Measurements from ENCODE around the gene CLDN24. TPM values are rescaled to one million over a fixed set of nuclear protein-coding genes. Genes with fewer than 3 reads are reported as not detected.

The CLDN24 gene
- total RNA-seq, 6 donors from 2014 or later = not detected

Other genes starting within 250 kb of the CLDN24 start
- gene WWC2, start 223.2 kb downstream of the CLDN24 start, total RNA-seq = 100 to 1,000 TPM in 5 of 6 donors, 10 to 100 TPM in 1; 87.0 to 179 (median 121) TPM
- 1 to 10 TPM in 1 of 6 donors, not detected in 5; 1.8 TPM for gene CLDN22, start 2.1 kb downstream of the CLDN24 start, total RNA-seq
- gene CDKN2AIP, start 122.2 kb upstream of the CLDN24 start, total RNA-seq = 10 to 100 TPM in 5 of 6 donors, 1 to 10 TPM in 1; 7.8 to 25.7 (median 15.6) TPM
- gene ING2, start 182.6 kb upstream of the CLDN24 start, total RNA-seq = 10 to 100 TPM in 4 of 6 donors, 1 to 10 TPM in 2; 8.2 to 27.7 (median 10.8) TPM

All from upper lobe of left lung (tissue), 6 donors.